K562 (cell line): ENCODE data around the gene CENPX. TPM values are rescaled to one million over a fixed set of nuclear protein-coding genes. Genes with fewer than 3 reads are reported as not detected.

Experiments used
- DMBX1 ChIP-seq: fragments of 250-450 bp; sonication (Bioruptor Pico); IDR thresholded peaks from 2 replicates; pipeline ENCODE4 v1.8.0; 2022; ENCODE audit warnings: inconsistent platforms, mild to moderate bottlenecking, moderate library complexity, borderline replicate concordance
- HMGN3 ChIP-seq: IDR thresholded peaks from 2 replicates; pipeline ENCODE4 v1.6.1; 2011; ENCODE audit warnings: borderline replicate concordance, low read depth, mild to moderate bottlenecking, mixed read lengths, low read length; ENCODE audit not compliant: insufficient read length; ENCODE audit errors: extremely low read depth
- RCOR1 ChIP-seq, 2 experiments: IDR thresholded peaks; 2 replicates each; pipeline ENCODE4 v1.6.1; 2012; ENCODE audit warnings: low read depth in 2 of 2, low read length in 2 of 2, borderline replicate concordance in 1 of 2, improper control_type of control experiment in 1 of 2
- SP2 ChIP-seq: IDR thresholded peaks from 2 replicates; pipeline ENCODE4 v1.6.1; 2011; ENCODE audit warnings: mild to moderate bottlenecking, low read depth, low read length, moderate library complexity; ENCODE audit not compliant: poor library complexity, severe bottlenecking; ENCODE audit errors: extremely low read depth
- SRF ChIP-seq, 2 experiments: fragments of 250-450, 450-650 bp in 1 of 2; sonication (Bioruptor Pico) in 1 of 2; sonication (generic) in 1 of 2; formaldehyde crosslinking; IDR thresholded peaks; 2 replicates each; pipeline versions ENCODE4 v1.5.0 to v1.5.1; 2020 to 2022; ENCODE audit warnings: mild to moderate bottlenecking in 1 of 2, missing genetic modification reagents in 1 of 2
- TRIM24 ChIP-seq, 2 experiments: fragments of 450-650 bp; IDR thresholded peaks; 2 replicates each; pipeline ENCODE4 v1.6.1; 2016
- ZBTB1 ChIP-seq: sonication (generic); formaldehyde crosslinking; IDR thresholded peaks from 2 replicates; pipeline ENCODE4 v1.8.1; 2023; ENCODE audit warnings: missing genetic modification reagents, low read depth, mild to moderate bottlenecking, borderline replicate concordance
- ZC3H11A ChIP-seq: IDR thresholded peaks from 2 replicates; pipeline ENCODE4 v1.6.1; 2012; ENCODE audit warnings: low read depth, low read length, improper control_type of control experiment
- ZFX ChIP-seq: sonication (generic); formaldehyde crosslinking; IDR thresholded peaks from 2 replicates; pipeline ENCODE4 v1.8.0; 2022; ENCODE audit warnings: mild to moderate bottlenecking, missing genetic modification reagents, moderate library complexity
- ZNF316 ChIP-seq: fragments of 450-650 bp; IDR thresholded peaks from 2 replicates; pipeline ENCODE4 v1.6.1; 2016
- polyA plus RNA-seq, 8 experiments: library from polyadenylated mRNA; depleted of rRNA in 4 of 8; stranded (reverse) in 5 of 8; unstranded in 3 of 8; fragments of >200 nt; fragmentation: Nextera tagmentation in 2 of 8; fragmentation: Illumina TruSeq in 1 of 8; extraction: Ambion mirVana in 2 of 8; extraction: Trizol in 1 of 8; gene quantifications; 2 replicates each; pipeline versions ENCODE4 v1.2.1 to v1.2.3, GENCODE V29; 2011 to 2014; ENCODE audit warnings: inconsistent platforms in 1 of 8, missing spikeins in 1 of 8
- total RNA-seq, 7 experiments: library from RNA; depleted of rRNA in 6 of 7; stranded (reverse); fragments of >200 nt in 6 of 7; fragmentation: Illumina TruSeq in 2 of 7; extraction: Trizol in 2 of 7; gene quantifications; 2 replicates each; pipeline versions ENCODE4 v1.2.1 to v1.2.3, GENCODE V29; 2011 to 2021; ENCODE audit warnings: low replicate concordance in 1 of 7
- TF ChIP-seq, protein P1 (sequence below), 3 experiments: fragments of 200-800 bp in 1 of 3; fragments of 250-450 bp in 1 of 3; fragments of 450-650 bp in 1 of 3; sonication (Bioruptor Pico) in 1 of 3; sonication (Bioruptor generic) in 1 of 3; formaldehyde crosslinking in 1 of 3; IDR thresholded peaks; 2 replicates each; pipeline versions ENCODE4 v1.6.1 to v1.8.0; 2016 to 2022; ENCODE audit warnings: mild to moderate bottlenecking in 2 of 3, missing genetic modification characterization in 2 of 3, missing compliant biosample characterization in 1 of 3, moderate library complexity in 1 of 3
- TF ChIP-seq, protein P2 (sequence below): sonication (generic); formaldehyde crosslinking; IDR thresholded peaks from 2 replicates; pipeline ENCODE4 v1.8.0; 2023; ENCODE audit warnings: mild to moderate bottlenecking, missing genetic modification reagents
- TF ChIP-seq, protein P3 (sequence below): fragments of 450-650 bp; formaldehyde crosslinking; IDR thresholded peaks from 2 replicates; pipeline ENCODE4 v1.4.0; 2020; ENCODE audit warnings: mild to moderate bottlenecking, moderate library complexity

Gene CENPX
- total and polyA plus RNA-seq, 9 of the 15 experiments (the other 6 are each of a cell fraction or from before 2014, with no cell fraction given) = 32.7 to 352 (median 127) TPM

DNA sequence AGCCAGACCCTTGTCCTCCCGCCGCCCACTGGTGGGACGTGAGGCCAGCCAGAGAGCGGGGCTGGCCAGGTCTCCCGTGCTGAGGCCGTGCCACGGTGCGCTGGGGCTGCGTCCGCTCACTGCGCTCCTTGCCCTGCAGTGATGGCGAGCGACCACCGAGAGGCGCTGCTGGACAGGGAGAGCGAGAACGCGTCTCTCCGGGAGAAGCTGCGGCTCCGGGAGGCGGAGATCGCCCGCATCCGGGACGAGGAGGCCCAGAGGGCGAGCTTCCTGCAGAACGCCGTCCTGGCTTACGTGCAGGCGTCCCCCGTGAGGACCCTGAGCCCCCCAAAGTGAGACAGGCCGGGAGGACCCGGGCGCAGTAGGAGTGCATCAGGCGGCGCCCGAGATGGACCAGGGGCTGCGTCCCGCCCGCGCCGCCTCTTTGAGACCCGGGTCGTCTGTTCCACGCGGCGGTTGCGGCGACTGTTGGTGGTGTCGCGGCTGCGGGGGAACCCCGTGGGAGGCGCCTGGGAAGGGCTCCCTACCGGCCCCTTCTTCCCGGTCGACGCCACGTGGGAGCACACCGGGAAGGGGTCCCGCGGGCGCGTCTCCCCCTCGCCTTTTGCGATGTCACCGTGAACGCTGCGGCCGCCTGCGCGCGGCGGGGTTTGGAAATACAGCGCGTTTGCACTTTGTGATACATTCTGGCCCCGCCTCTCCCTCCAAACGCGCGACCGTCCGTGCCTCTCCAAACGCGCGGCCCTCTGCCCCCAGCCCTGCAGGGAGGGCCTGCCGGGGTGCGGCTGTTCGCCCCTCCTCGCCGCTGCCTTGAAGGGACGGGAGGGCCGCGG lies 8.0 kb upstream of the CENPX start (continued):
- TF ChIP-seq, protein P1, sequence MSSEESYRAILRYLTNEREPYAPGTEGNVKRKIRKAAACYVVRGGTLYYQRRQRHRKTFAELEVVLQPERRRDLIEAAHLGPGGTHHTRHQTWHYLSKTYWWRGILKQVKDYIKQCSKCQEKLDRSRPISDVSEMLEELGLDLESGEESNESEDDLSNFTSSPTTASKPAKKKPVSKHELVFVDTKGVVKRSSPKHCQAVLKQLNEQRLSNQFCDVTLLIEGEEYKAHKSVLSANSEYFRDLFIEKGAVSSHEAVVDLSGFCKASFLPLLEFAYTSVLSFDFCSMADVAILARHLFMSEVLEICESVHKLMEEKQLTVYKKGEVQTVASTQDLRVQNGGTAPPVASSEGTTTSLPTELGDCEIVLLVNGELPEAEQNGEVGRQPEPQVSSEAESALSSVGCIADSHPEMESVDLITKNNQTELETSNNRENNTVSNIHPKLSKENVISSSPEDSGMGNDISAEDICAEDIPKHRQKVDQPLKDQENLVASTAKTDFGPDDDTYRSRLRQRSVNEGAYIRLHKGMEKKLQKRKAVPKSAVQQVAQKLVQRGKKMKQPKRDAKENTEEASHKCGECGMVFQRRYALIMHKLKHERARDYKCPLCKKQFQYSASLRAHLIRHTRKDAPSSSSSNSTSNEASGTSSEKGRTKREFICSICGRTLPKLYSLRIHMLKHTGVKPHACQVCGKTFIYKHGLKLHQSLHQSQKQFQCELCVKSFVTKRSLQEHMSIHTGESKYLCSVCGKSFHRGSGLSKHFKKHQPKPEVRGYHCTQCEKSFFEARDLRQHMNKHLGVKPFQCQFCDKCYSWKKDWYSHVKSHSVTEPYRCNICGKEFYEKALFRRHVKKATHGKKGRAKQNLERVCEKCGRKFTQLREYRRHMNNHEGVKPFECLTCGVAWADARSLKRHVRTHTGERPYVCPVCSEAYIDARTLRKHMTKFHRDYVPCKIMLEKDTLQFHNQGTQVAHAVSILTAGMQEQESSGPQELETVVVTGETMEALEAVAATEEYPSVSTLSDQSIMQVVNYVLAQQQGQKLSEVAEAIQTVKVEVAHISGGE (CRISPR knock-in tag; IDR thresholded peaks at IDR 0.05) = no peak; a peak in 2 of 6 replicates
- TF ChIP-seq ZFX (CRISPR knock-in tag) (peak; percentile 80), ZNF316 (peak; percentile 72; the same call in 1 of the 2 replicates), ZBTB1 (peak; percentile 95), SP2 (no peak), DMBX1 (CRISPR knock-in tag) (0 out of 2 replicates have a peak, but pooled peaks have one; percentile 16), HMGN3 (peak; percentile 63), SRF (CRISPR knock-in tag; IDR thresholded peaks at IDR 0.05) (peak in 1 of 2 experiments; percentile 38; a peak in 2 of 4 replicates), ZC3H11A (no peak), TRIM24 (IDR thresholded peaks at IDR 0.05) (peak in 1 of 2 experiments; percentile 15; a peak in 1 of 4 replicates), RCOR1 (IDR thresholded peaks at IDR 0.05; ENCODE audit: borderline replicate concordance in 1 of 2, low read depth in 2 of 2, low read length in 2 of 2) (peak in 1 of 2 experiments; percentile 39; a peak in 2 of 4 replicates)
- TF ChIP-seq, protein P2, sequence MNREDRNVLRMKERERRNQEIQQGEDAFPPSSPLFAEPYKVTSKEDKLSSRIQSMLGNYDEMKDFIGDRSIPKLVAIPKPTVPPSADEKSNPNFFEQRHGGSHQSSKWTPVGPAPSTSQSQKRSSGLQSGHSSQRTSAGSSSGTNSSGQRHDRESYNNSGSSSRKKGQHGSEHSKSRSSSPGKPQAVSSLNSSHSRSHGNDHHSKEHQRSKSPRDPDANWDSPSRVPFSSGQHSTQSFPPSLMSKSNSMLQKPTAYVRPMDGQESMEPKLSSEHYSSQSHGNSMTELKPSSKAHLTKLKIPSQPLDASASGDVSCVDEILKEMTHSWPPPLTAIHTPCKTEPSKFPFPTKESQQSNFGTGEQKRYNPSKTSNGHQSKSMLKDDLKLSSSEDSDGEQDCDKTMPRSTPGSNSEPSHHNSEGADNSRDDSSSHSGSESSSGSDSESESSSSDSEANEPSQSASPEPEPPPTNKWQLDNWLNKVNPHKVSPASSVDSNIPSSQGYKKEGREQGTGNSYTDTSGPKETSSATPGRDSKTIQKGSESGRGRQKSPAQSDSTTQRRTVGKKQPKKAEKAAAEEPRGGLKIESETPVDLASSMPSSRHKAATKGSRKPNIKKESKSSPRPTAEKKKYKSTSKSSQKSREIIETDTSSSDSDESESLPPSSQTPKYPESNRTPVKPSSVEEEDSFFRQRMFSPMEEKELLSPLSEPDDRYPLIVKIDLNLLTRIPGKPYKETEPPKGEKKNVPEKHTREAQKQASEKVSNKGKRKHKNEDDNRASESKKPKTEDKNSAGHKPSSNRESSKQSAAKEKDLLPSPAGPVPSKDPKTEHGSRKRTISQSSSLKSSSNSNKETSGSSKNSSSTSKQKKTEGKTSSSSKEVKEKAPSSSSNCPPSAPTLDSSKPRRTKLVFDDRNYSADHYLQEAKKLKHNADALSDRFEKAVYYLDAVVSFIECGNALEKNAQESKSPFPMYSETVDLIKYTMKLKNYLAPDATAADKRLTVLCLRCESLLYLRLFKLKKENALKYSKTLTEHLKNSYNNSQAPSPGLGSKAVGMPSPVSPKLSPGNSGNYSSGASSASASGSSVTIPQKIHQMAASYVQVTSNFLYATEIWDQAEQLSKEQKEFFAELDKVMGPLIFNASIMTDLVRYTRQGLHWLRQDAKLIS (CRISPR knock-in tag) = 0 out of 2 replicates have a peak, but pooled peaks have one; percentile 83
- TF ChIP-seq, protein P3, sequence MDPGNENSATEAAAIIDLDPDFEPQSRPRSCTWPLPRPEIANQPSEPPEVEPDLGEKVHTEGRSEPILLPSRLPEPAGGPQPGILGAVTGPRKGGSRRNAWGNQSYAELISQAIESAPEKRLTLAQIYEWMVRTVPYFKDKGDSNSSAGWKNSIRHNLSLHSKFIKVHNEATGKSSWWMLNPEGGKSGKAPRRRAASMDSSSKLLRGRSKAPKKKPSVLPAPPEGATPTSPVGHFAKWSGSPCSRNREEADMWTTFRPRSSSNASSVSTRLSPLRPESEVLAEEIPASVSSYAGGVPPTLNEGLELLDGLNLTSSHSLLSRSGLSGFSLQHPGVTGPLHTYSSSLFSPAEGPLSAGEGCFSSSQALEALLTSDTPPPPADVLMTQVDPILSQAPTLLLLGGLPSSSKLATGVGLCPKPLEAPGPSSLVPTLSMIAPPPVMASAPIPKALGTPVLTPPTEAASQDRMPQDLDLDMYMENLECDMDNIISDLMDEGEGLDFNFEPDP (CRISPR knock-in tag) = no peak
